Stimulated activated CD8-positive, alpha-beta memory T cell treated with anti-CD3 and anti-CD28 coated beads, Interleukin-7, amount 100 ng/mL, for 24 hours (primary cell): ENCODE results near the gene DDX24.

Experiments
- DNase-seq: peaks from one replicate; pipeline ENCODE4 v3.0.0-alpha.2; 2020; ENCODE audit warnings: low read depth

Gene DDX24

GRCh38 chr14:94048691-94049624, 32.0 kb downstream of the DDX24 start:
- DNase-seq, result no peak

DNA sequence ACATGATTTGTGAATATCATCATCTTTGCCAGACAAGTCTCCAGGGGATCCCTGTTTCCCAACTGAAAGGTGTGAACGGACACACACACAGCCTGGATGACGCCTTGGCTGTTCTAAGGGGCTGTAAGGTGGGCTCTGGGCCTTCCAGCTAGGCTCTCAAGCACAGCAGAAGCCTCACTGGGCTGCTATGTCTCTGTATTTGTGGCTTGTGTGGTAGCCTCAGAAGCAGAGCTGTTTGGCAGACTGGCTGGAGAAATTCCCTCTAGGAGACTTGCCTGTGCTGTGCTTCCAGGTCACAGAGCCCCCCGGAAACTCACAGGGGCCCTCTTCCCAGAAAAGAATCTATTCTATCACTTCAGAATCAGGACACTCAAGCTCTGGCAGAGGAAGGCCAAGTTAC, 33.4 kb downstream of the DDX24 start:
- no peak for DNase-seq

DNA sequence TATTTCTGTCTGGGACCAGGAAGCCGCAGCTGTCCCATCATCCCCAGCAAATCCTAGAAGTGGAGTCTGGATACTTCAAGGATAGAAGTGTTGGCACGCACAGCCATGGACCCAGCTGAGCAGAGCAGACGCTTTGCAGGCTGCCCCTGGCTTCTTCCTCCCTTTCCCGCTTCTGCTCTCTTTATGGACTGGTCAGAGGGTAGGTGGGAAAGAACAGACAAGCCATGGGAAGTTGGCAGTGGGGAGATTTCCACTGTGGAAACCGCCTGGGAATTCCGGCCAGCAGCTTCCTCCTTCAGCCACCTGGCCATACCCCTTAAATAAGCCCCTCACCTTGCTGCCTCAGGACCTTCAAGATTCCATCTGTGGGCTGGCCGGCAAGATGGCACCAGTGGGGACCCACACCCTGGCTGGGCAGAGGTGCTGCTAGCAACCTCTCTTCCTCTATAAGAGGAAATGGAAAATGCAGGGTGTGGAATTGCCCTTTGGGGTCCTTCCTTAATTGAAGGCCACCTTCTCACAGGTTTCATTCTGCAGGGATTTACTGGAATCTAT, 34.2 kb downstream of the DDX24 start:
- no peak for DNase-seq

- DNase-seq, result no peak
These were observed 35.2 kb downstream of the DDX24 start for GRCh38 chr14:94045563-94046345.

GRCh38 chr14:94045101-94045500, 35.9 kb downstream of the DDX24 start:
- no peak for DNase-seq

DNA sequence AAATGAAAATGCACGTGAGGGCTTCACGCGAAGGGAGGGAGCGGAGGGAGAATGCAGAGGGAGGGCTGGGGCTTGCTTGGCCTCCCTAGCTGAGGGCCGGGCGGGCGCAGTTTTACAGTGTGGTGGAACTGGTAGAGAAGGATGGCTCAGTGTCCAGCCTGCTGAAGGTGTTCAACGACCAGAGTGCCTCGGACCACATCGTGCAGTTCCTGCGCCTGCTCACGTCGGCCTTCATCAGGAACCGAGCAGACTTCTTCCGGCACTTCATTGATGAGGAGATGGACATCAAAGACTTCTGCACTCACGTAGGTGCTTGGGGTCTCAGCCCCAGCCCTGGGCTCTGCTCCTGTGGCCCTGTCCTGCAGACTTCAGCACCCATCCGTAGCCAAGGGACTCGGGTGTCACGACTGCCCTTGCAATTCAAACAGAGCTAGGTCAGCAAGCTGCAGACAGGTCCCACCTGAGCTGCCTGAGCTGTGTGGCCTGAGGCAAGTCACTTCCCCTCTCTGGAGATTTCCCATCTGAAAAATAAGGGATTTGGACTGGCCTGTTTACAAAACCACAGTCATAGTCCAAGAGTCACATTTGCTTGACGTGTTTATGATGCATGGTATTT, 36.4 kb downstream of the DDX24 start:
- DNase-seq, result no peak

- no peak for DNase-seq
These were observed 37.1 kb downstream of the DDX24 start for GRCh38 chr14:94043756-94044475.

GRCh38 chr14:94043111-94043755, 37.8 kb downstream of the DDX24 start:
- no peak for DNase-seq

- DNase-seq, result no peak
These were observed 38.4 kb downstream of the DDX24 start for GRCh38 chr14:94042433-94043091.

- no peak for DNase-seq
These were observed 39.3 kb downstream of the DDX24 start for GRCh38 chr14:94041551-94042346.

DNA sequence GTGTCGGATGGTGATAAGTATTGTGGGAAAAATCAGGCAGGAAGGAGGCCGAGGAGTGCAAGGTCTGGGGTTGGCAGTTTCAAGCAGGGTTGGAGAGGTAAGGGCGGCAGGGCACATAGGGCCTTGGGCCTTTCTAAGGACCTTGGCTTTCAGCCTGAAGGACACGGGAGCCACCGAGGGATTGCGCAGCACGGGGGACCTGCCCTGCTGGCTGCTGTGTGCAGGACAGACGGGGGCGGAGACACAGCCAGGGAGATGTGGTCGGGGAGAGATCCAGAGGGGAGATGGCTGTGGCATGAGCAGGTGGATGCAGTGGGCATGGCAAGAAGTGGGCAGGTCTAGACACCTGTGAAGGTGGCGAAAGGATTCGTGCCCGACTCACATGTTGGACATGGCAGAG, 40.2 kb downstream of the DDX24 start:
- no peak for DNase-seq

GRCh38 chr14:94040247-94040646, 40.8 kb downstream of the DDX24 start:
- DNase-seq, result no peak

DNA sequence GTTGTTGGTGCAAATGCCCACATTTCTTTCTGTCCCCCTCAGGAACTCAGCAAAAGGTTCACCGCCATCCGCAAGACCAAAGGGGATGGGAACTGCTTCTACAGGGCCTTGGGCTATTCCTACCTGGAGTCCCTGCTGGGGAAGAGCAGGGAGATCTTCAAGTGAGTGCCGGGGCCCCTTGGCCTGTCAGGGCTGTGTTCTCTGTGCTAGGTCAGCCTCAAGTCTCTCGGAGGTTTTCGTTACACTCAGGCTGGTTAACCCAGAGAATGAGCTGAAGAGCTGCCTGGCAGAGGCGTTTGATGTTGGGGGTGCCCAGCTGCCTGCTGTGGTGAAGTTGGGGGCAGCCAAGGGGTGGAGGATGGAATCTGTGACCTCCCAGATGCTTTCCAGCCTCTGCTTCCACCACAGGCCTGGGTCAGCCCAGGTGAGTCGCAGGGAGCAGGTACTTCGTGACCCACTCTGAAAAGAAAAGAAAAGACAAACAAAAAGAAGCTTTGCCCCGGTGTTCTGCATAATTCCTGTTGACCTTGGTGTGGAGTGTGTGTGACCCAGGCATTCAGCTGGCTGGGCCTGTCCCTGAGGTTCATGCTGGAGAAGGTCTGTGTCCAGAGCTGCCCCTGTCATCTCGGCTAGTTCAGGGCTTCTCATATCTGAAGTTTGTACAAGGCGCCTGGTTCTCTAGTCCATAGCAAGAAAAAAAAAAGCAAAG, 41.9 kb downstream of the DDX24 start:
- DNase-seq, result no peak

- DNase-seq, result no peak
These were observed 42.5 kb downstream of the DDX24 start for GRCh38 chr14:94038510-94038909.

- DNase-seq, result no peak
These were observed 43.0 kb downstream of the DDX24 start for GRCh38 chr14:94037954-94038353.

- DNase-seq, result peak; percentile 63
These were observed 44.5 kb downstream of the DDX24 start for GRCh38 chr14:94036313-94037167.

DNA sequence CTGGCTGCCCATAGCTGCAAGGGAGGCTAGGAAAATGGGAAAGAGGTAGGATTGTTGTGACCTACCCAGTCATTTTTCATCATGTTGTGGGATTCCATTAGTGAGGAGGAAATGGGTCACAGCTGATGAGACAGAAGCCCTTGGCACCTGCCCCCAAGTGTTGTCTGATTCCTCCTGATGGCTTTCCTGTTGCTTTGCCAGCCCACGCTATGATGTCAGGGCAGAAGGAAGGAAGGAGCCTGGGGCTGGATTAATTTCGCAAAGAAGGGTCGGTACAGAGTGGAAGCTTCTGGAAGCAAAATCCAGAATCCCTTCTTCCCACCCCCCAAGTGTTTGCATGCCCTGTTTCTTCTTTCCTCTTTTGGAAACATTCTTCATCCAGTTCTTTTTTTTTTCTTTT, 46.1 kb downstream of the DDX24 start:
- DNase-seq, result no peak

- DNase-seq, result no peak
These were observed 49.1 kb downstream of the DDX24 start for GRCh38 chr14:94031883-94032279.
